ENCODE results near the gene SHKBP1.
"Not testable (repeated sequence)": the region's sequence is repeated elsewhere in the genome, so short reads cannot be mapped to it uniquely, and the experiment has no call there.

The SHKBP1 gene

GRCh38 chr19:40586611-40587010 lies 9.9 kb downstream of the SHKBP1 start:
- Histone ChIP-seq H3K4me3 (ENCODE audit: insufficient read length, low read depth) (no peak overlapping the region), H3K27me3 (ENCODE audit: insufficient read depth, insufficient read length) (no peaks in the 10 kb centered on the region), H3K36me3 (ENCODE audit: insufficient read depth, insufficient read length, low read length) (peaks cover 42% of the 10 kb centered on the region), H3K9me3 (ENCODE audit: insufficient read depth, low read length) (no peaks in the 10 kb centered on the region), H3K9ac (ENCODE audit: insufficient read length, low read depth) (no peak overlapping the region), H3K4me1 (ENCODE audit: insufficient read depth, insufficient read length) (peaks cover 2% of the 10 kb centered on the region)
- DNase-seq (ENCODE audit: low read depth, low spot score): no peak
- TF ChIP-seq SUZ12 (IDR thresholded peaks at IDR 0.05; ENCODE audit: extremely low read depth, insufficient read depth, insufficient read length): no peak
- no peak for TF ChIP-seq ZNF274 (IDR thresholded peaks at IDR 0.05; ENCODE audit: low read depth, low read length)
- no peak for TF ChIP-seq YY1 (IDR thresholded peaks at IDR 0.05; ENCODE audit: insufficient read depth, insufficient read length)

DNA sequence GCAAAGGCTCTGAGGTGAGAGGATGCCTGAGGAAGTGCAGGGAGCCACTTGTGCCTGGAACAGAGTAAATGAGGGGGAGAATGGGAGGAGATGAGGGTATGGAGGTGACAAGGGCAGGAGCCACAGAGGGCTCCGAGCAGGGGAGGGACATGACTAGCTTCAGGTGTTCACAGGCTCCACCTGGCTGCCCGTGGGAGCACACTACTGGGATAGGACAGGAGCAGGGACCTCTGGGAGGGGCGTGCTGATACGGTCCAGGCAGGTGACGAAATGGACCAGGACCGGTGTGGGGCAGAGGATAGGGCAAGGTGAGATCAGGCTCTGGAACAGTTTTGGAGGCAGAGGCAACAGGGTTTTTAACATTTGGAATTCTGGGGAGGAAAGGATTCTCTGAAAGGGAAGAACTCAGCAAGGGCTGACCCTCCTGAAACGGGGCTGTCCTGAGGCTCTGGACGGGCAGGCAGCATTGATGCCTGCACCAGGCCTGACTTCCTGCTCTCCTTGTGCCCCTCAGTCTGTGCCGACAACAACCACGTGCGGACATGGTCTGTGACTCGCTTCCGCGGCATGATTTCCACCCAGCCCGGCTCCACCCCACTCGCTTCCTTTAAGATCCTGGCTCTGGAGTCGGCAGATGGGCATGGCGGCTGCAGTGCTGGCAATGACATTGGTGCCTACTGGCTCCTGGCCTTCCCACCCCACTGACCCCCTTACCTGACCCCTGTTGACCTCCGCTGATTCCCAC lies 11.6 kb downstream of the SHKBP1 start:
- Histone ChIP-seq H3K27me3 (ENCODE audit: insufficient read depth, insufficient read length) (no peaks in the 10 kb centered on the region), H3K4me1 (ENCODE audit: insufficient read depth, insufficient read length) (peaks cover 2% of the 10 kb centered on the region), H3K9me3 (ENCODE audit: insufficient read depth, low read length) (no peaks in the 10 kb centered on the region), H3K4me3 (ENCODE audit: insufficient read length, low read depth) (no peak overlapping the region), H3K36me3 (ENCODE audit: insufficient read depth, insufficient read length, low read length) (peaks cover 32% of the 10 kb centered on the region), H3K9ac (ENCODE audit: insufficient read length, low read depth) (no peak overlapping the region)
- TF ChIP-seq ZNF274 (IDR thresholded peaks at IDR 0.05; ENCODE audit: low read depth, low read length) (no peak), YY1 (IDR thresholded peaks at IDR 0.05; ENCODE audit: insufficient read depth, insufficient read length) (no peak), SUZ12 (IDR thresholded peaks at IDR 0.05; ENCODE audit: extremely low read depth, insufficient read depth, insufficient read length) (no peak)
- no peak for DNase-seq (ENCODE audit: low read depth, low spot score)

DNA sequence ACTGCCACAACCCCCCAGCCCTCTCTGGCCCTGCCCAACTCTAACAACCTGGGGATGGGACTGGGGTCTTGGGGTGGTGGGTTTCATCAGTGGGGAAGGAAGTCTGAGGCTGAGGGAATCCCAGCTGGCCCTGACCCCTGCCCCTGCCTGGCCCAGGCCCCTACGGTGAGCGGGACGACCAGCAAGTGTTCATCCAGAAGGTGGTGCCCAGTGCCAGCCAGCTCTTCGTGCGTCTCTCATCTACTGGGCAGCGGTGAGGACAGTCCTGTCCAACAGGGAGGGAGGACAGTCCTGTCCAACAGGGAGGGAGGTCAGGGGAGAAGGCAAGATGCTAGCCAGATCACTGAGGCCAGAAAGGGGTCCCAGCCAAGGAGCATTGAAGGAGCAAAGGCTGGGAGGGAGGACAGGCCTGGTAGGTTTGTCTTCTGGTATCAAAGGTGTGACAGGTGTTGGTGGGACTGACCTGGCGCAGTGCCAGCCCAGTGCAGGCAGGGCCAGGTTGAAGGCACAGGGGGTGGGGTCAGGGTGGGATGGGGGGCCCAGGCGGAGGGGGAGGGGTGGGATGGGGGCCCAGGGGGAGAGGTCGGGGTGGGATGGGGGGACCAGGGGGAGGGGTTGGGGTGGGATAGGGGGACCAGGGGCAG lies 12.4 kb downstream of the SHKBP1 start:
- TF ChIP-seq ZNF274 (IDR thresholded peaks at IDR 0.05; ENCODE audit: low read depth, low read length) (no peak), SUZ12 (IDR thresholded peaks at IDR 0.05; ENCODE audit: extremely low read depth, insufficient read depth, insufficient read length) (no peak), YY1 (IDR thresholded peaks at IDR 0.05; ENCODE audit: insufficient read depth, insufficient read length) (no peak)
- Histone ChIP-seq H3K4me1 (ENCODE audit: insufficient read depth, insufficient read length) (peaks cover 2% of the 10 kb centered on the region), H3K27me3 (ENCODE audit: insufficient read depth, insufficient read length) (no peaks in the 10 kb centered on the region), H3K36me3 (ENCODE audit: insufficient read depth, insufficient read length, low read length) (peaks cover 28% of the 10 kb centered on the region), H3K9ac (ENCODE audit: insufficient read length, low read depth) (no peak overlapping the region), H3K9me3 (ENCODE audit: insufficient read depth, low read length) (no peaks in the 10 kb centered on the region), H3K4me3 (ENCODE audit: insufficient read length, low read depth) (no peak overlapping the region)
- no peak for DNase-seq (ENCODE audit: low read depth, low spot score)

DNA sequence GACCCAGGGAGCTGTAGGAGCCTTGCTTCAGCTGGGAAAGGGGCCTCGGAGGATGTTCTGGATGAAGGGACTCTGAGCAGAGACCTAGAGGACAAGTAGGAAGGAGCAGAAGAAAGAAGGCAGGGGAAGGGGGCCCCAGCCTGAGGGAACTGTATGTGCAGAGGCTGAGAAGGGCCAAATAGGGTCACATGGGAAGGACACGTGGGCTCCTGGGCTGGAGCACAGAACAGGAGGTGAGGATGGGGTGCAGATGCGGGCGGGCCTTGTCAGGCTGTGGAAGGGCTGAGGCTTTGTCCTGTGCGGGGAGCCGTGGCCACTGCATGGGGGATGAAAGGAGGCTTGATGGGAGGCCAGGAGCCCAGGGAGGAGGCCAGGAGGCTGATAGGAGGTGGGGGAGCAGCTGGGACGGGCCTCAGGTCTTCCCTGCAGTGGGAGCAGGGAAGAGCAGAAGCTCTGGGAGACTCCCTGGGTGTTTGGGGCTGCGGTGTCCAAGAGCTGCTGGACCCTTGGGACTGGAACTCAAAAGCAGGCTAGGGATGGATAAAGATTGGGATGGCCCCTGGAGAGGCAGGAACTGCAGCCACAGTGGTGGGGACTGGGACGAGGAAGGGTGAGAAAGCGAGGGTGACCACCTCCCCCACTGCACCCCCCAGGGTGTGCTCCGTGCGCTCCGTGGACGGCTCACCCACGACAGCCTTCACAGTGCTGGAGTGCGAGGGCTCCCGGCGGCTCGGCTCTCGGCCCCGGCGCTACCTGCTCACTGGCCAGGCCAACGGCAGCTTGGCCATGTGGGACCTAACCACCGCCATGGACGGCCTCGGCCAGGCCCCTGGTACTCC lies 13.1 kb downstream of the SHKBP1 start:
- no peak overlapping the region for H3K4me3 ChIP-seq (ENCODE audit: insufficient read length, low read depth)
- no peaks in the 10 kb centered on the region for H3K9me3 ChIP-seq (ENCODE audit: insufficient read depth, low read length)
- H3K9ac ChIP-seq (ENCODE audit: insufficient read length, low read depth): no peak overlapping the region
- DNase-seq (ENCODE audit: low read depth, low spot score): no peak
- H3K27me3 ChIP-seq (ENCODE audit: insufficient read depth, insufficient read length): no peaks in the 10 kb centered on the region
- peaks cover 5% of the 10 kb centered on the region for H3K4me1 ChIP-seq (ENCODE audit: insufficient read depth, insufficient read length)
- no peak for TF ChIP-seq SUZ12 (IDR thresholded peaks at IDR 0.05; ENCODE audit: extremely low read depth, insufficient read depth, insufficient read length)
- TF ChIP-seq YY1 (IDR thresholded peaks at IDR 0.05; ENCODE audit: insufficient read depth, insufficient read length): no peak
- TF ChIP-seq ZNF274 (IDR thresholded peaks at IDR 0.05; ENCODE audit: low read depth, low read length): no peak
- H3K36me3 ChIP-seq (ENCODE audit: insufficient read depth, insufficient read length, low read length): peaks cover 24% of the 10 kb centered on the region

GRCh38 chr19:40590464-40591265 lies 14.0 kb downstream of the SHKBP1 start:
- H3K36me3 ChIP-seq (ENCODE audit: insufficient read depth, insufficient read length, low read length): peaks cover 24% of the 10 kb centered on the region
- no peaks in the 10 kb centered on the region for H3K27me3 ChIP-seq (ENCODE audit: insufficient read depth, insufficient read length)
- H3K4me3 ChIP-seq (ENCODE audit: insufficient read length, low read depth): no peak overlapping the region
- no peak overlapping the region for H3K9ac ChIP-seq (ENCODE audit: insufficient read length, low read depth)
- TF ChIP-seq SUZ12 (IDR thresholded peaks at IDR 0.05; ENCODE audit: extremely low read depth, insufficient read depth, insufficient read length) (no peak), ZNF274 (IDR thresholded peaks at IDR 0.05; ENCODE audit: low read depth, low read length) (no peak), YY1 (IDR thresholded peaks at IDR 0.05; ENCODE audit: insufficient read depth, insufficient read length) (no peak)
- H3K9me3 ChIP-seq (ENCODE audit: insufficient read depth, low read length): no peaks in the 10 kb centered on the region
- peaks cover 5% of the 10 kb centered on the region for H3K4me1 ChIP-seq (ENCODE audit: insufficient read depth, insufficient read length)
- DNase-seq (ENCODE audit: low read depth, low spot score): no peak

- DNase-seq (ENCODE audit: low read depth, low spot score); H3K9ac ChIP-seq (ENCODE audit: insufficient read length, low read depth); H3K9me3 ChIP-seq (ENCODE audit: insufficient read depth, low read length); H3K4me1 ChIP-seq (ENCODE audit: insufficient read depth, insufficient read length); H3K27me3 ChIP-seq (ENCODE audit: insufficient read depth, insufficient read length); H3K4me3 ChIP-seq (ENCODE audit: insufficient read length, low read depth): not testable (repeated sequence)
- peaks cover 20% of the 10 kb centered on the region for H3K36me3 ChIP-seq (ENCODE audit: insufficient read depth, insufficient read length, low read length)
Measured at GRCh38 chr19:40591724-40592123, 15.1 kb downstream of the SHKBP1 start.
